ENCODE results near the gene PROM2. TPM values are rescaled to one million over a fixed set of nuclear protein-coding genes. Genes with fewer than 3 reads are reported as not detected.

The PROM2 gene
- total and polyA plus RNA-seq, 11 donors, result 0.35 to 1.9 (median 1.1) TPM

- TF ChIP-seq CTCF (IDR thresholded peaks at IDR 0.05) (no peak), POLR2A (IDR thresholded peaks at IDR 0.05) (no peak)
- no peak for ATAC-seq
- WGBS, 4 donors, result 89 to 96% (median 91%) methylated on average over 15 to 28 of the region's 28 CpGs
Observed at GRCh38 chr2:95275601-95276243, 1.5 kb downstream of the PROM2 start.

GRCh38 chr2:95276244-95276887 is 2.1 kb downstream of the PROM2 start:
- Histone ChIP-seq H3K36me3 (no peaks in the 10 kb centered on the region), H3K4me3 (no peak overlapping the region), H3K9me3 (no peaks in the 10 kb centered on the region), H3K27ac (no peak overlapping the region), H3K4me1 (no peaks in the 10 kb centered on the region), H3K27me3 (no peaks in the 10 kb centered on the region)
- intact Hi-C loops (cut with DNase I), result no loop called here
- no peak for TF ChIP-seq CTCF (IDR thresholded peaks at IDR 0.05)
- TF ChIP-seq POLR2A (IDR thresholded peaks at IDR 0.05), result no peak
- ATAC-seq (no peak), DNase-seq (peak in 2 of 5 donors; percentile 15 to 41)
- WGBS, 4 donors, result 86 to 91% (median 88%) methylated on average over 15 to 22 of the region's 22 CpGs

More at GRCh38 chr2:95275601-95276243, 1.5 kb downstream of the PROM2 start:
- DNase-seq, result peak in 2 of 5 donors; percentile 19 to 59
- H3K4me3 ChIP-seq, result no peak overlapping the region
- H3K27ac ChIP-seq, result no peak overlapping the region
- no peaks in the 10 kb centered on the region for H3K36me3 ChIP-seq
- H3K4me1 ChIP-seq, result no peaks in the 10 kb centered on the region
- H3K9me3 ChIP-seq, result no peaks in the 10 kb centered on the region
- intact Hi-C loops (cut with DNase I), result no loop called here
- no peaks in the 10 kb centered on the region for H3K27me3 ChIP-seq

- intact Hi-C loops (cut with DNase I), result no loop called here
- TF ChIP-seq POLR2A (IDR thresholded peaks at IDR 0.05), result no peak
- no peak for TF ChIP-seq CTCF (IDR thresholded peaks at IDR 0.05)
- Histone ChIP-seq H3K4me3 (no peak overlapping the region), H3K4me1 (no peaks in the 10 kb centered on the region), H3K27ac (no peak overlapping the region), H3K9me3 (no peaks in the 10 kb centered on the region), H3K27me3 (no peaks in the 10 kb centered on the region), H3K36me3 (no peaks in the 10 kb centered on the region)
- 86 to 96% (median 93%) methylated on average over 1 to 9 of the region's 9 CpGs for WGBS, 4 donors
- peak in 1 of 5 donors; percentile 61 for DNase-seq
- no peak for ATAC-seq
Observed at GRCh38 chr2:95276888-95277245, 2.6 kb downstream of the PROM2 start.

- ATAC-seq, result no peak
- DNase-seq, result peak in 2 of 5 donors; percentile 15 to 46
- Histone ChIP-seq H3K4me3 (no peak overlapping the region), H3K27ac (no peak overlapping the region), H3K4me1 (no peaks in the 10 kb centered on the region), H3K27me3 (no peaks in the 10 kb centered on the region), H3K9me3 (no peaks in the 10 kb centered on the region), H3K36me3 (no peaks in the 10 kb centered on the region)
- intact Hi-C loops (cut with DNase I), result no loop called here
- WGBS, 4 donors, result 73 to 84% (median 77%) methylated on average over 3 to 11 of the region's 11 CpGs
- no peak for TF ChIP-seq CTCF (IDR thresholded peaks at IDR 0.05)
- no peak for TF ChIP-seq POLR2A (IDR thresholded peaks at IDR 0.05)
Observed at GRCh38 chr2:95277246-95277906, 3.1 kb downstream of the PROM2 start.
